IMR-90 (cell line): ENCODE measurements around the gene AGBL3. TPM values are rescaled to one million over a fixed set of nuclear protein-coding genes. Genes with fewer than 3 reads are reported as not detected.

Experiments used
- ATAC-seq: fragments of 200-7000 bp; cut with Tn5 transposase; 2 replicates; pipeline ENCODE4 v1.9.1; 2020; ENCODE audit warnings: low read depth, mild to moderate bottlenecking, moderate library complexity
- BruUV-seq: library from RNA; stranded (reverse); fragments of 400-500 nt; replicated peaks from 2 replicates; lab custom pipeline; 2021; lab: Mats Ljungman, UMichigan
- CTCF ChIA-PET: fragments of 300-600 bp; formaldehyde crosslinking; extraction: SDS; loops from one replicate; lab custom pipeline; 2021; ENCODE audit warnings: antibody characterized with exemption; lab: Yijun Ruan, JAX
- POLR2A ChIA-PET: fragments of 300-600 bp; sonication (Branson Sonifier 250); formaldehyde crosslinking; loops from one replicate; lab custom pipeline; 2022; ENCODE audit warnings: antibody characterized with exemption; ENCODE audit not compliant: unreplicated experiment; lab: Charles Lee
- DNase-seq: peaks from one replicate; pipeline ENCODE4 v3.0.0; 2013
- H2AFZ ChIP-seq: replicated peaks from 2 replicates; pipeline ENCODE3; 2013; ENCODE audit warnings: low read length, mild to moderate bottlenecking; ENCODE audit not compliant: poor library complexity
- H2AK5ac ChIP-seq: 2 replicates; pipeline ENCODE4 v1.6.1; 2013; ENCODE audit warnings: low read depth, low read length, inconsistent platforms
- H2AK9ac ChIP-seq: replicated peaks from 2 replicates; pipeline ENCODE3; 2013; ENCODE audit warnings: mild to moderate bottlenecking, low read depth, low read length, moderate library complexity; ENCODE audit not compliant: poor library complexity
- H2BK120ac ChIP-seq: 2 replicates; pipeline ENCODE4 v1.6.1; 2013; ENCODE audit warnings: low read depth, low read length, inconsistent platforms
- H2BK15ac ChIP-seq: 3 replicates; pipeline ENCODE4 v1.6.1; 2013; ENCODE audit warnings: low read depth, low read length, inconsistent platforms
- H2BK20ac ChIP-seq: 2 replicates; pipeline ENCODE4 v1.6.1; 2013; ENCODE audit warnings: low read depth, mild to moderate bottlenecking, inconsistent platforms, low read length, moderate library complexity
- H2BK5ac ChIP-seq: 2 replicates; pipeline ENCODE4 v1.6.1; 2013; ENCODE audit warnings: mild to moderate bottlenecking, low read depth, low read length, inconsistent platforms; ENCODE audit not compliant: poor library complexity, severe bottlenecking
- H3K14ac ChIP-seq: replicated peaks from 2 replicates; pipeline ENCODE4 v1.6.1; 2013; ENCODE audit warnings: low read depth, low read length, inconsistent platforms
- H3K18ac ChIP-seq: 2 replicates; pipeline ENCODE4 v1.6.1; 2013; ENCODE audit warnings: low read depth, low read length, control low read depth
- H3K23ac ChIP-seq: 2 replicates; pipeline ENCODE4 v1.6.1; 2013; ENCODE audit warnings: low read depth, low read length, inconsistent platforms
- H3K27ac ChIP-seq: 2 replicates; pipeline ENCODE4 v1.5.1; 2013; ENCODE audit warnings: mild to moderate bottlenecking, control low read depth, low read length; ENCODE audit not compliant: insufficient read depth
- H3K27me3 ChIP-seq: 2 replicates; pipeline ENCODE4 v1.6.1; 2013; ENCODE audit warnings: low read length; ENCODE audit not compliant: control insufficient read depth, insufficient read depth
- H3K36me3 ChIP-seq: 2 replicates; pipeline ENCODE4 v1.6.1; 2013; ENCODE audit warnings: low read length, mixed read lengths; ENCODE audit not compliant: control insufficient read depth, insufficient read depth
- H3K4ac ChIP-seq: 2 replicates; pipeline ENCODE4 v1.6.1; 2013; ENCODE audit warnings: low read depth, low read length, inconsistent platforms
- H3K4me1 ChIP-seq: 2 replicates; pipeline ENCODE4 v1.6.1; 2013; ENCODE audit warnings: low read length, mixed read lengths; ENCODE audit not compliant: control insufficient read depth, insufficient read depth
- H3K4me2 ChIP-seq: 2 replicates; pipeline ENCODE4 v1.6.1; 2013; ENCODE audit warnings: low read depth, mild to moderate bottlenecking, control low read depth, low read length, moderate library complexity
- H3K4me3 ChIP-seq: 2 replicates; pipeline ENCODE4 v1.5.1; 2013; ENCODE audit warnings: low read depth, mild to moderate bottlenecking, control low read depth, low read length, moderate library complexity; ENCODE audit not compliant: insufficient read depth
- H3K56ac ChIP-seq: 2 replicates; pipeline ENCODE4 v1.6.1; 2013; ENCODE audit warnings: low read length, inconsistent platforms; ENCODE audit not compliant: insufficient read depth; ENCODE audit errors: extremely low read depth
- H3K79me1 ChIP-seq, 2 experiments: 2 replicates each; pipeline ENCODE4 v1.6.1; 2013; ENCODE audit warnings: low read length in 2 of 2, inconsistent platforms in 1 of 2, low read depth in 1 of 2
- H3K9ac ChIP-seq: 2 replicates; pipeline ENCODE4 v1.6.1; 2013; ENCODE audit warnings: low read depth, low read length, control low read depth
- H3K9me1 ChIP-seq: 2 replicates; pipeline ENCODE4 v1.6.1; 2013; ENCODE audit warnings: low read length, inconsistent platforms; ENCODE audit not compliant: insufficient read depth
- H3K9me3 ChIP-seq: 2 replicates; pipeline ENCODE4 v1.6.1; 2013; ENCODE audit warnings: low read length; ENCODE audit not compliant: control insufficient read depth, insufficient read depth
- H4K20me1 ChIP-seq: 2 replicates; pipeline ENCODE4 v1.6.1; 2013; ENCODE audit warnings: low read length, inconsistent platforms; ENCODE audit not compliant: insufficient read depth
- H4K5ac ChIP-seq: 2 replicates; pipeline ENCODE4 v1.6.1; 2013; ENCODE audit warnings: mild to moderate bottlenecking, low read depth, low read length, control low read depth
- H4K8ac ChIP-seq, 2 experiments: 2 replicates each; pipeline ENCODE4 v1.6.1; 2013; ENCODE audit warnings: low read depth in 2 of 2, low read length in 2 of 2, control low read depth in 1 of 2, inconsistent platforms in 1 of 2
- H4K91ac ChIP-seq: 2 replicates; pipeline ENCODE4 v1.6.1; 2013; ENCODE audit warnings: low read depth, low read length, inconsistent platforms; ENCODE audit not compliant: insufficient read depth
- BHLHE40 ChIP-seq: fragments of 150-350 bp; IDR thresholded peaks from 2 replicates; pipeline ENCODE4 v1.6.1; 2016; ENCODE audit warnings: mild to moderate bottlenecking, low read depth, low read length
- NFE2L2 ChIP-seq: fragments of 150-350 bp; IDR thresholded peaks from 2 replicates; pipeline ENCODE4 v1.6.1; 2016; ENCODE audit warnings: low read depth, mild to moderate bottlenecking, low read length
- RAD21 ChIP-seq: IDR thresholded peaks from 2 replicates; pipeline ENCODE4 v1.6.1; 2012; ENCODE audit warnings: low read length, improper control_type of control experiment
- RCOR1 ChIP-seq: IDR thresholded peaks from 2 replicates; pipeline ENCODE4 v1.6.1; 2012; ENCODE audit warnings: mild to moderate bottlenecking, low read length, improper control_type of control experiment; ENCODE audit not compliant: insufficient replicate concordance
- RFX5 ChIP-seq: IDR thresholded peaks from 2 replicates; pipeline ENCODE4 v1.8.0; 2012; ENCODE audit warnings: low read depth, mild to moderate bottlenecking, low read length, moderate library complexity
- SMC3 ChIP-seq: fragments of 150-350 bp; IDR thresholded peaks from 2 replicates; pipeline ENCODE4 v1.6.1; 2016; ENCODE audit warnings: low read depth, mild to moderate bottlenecking, antibody characterized with exemption, low read length, moderate library complexity
- WGBS, 2 experiments: methylation state at CpG; one replicate each; pipeline versions ENCODE4 v1.1.5 to v1.1.7; 2013; ENCODE audit warnings: missing lambda C conversion rate in 2 of 2; ENCODE audit not compliant: insufficient read length in 1 of 2; ENCODE audit errors: extremely low coverage in 2 of 2; 5-methylcytosine and 5-hydroxymethylcytosine counted together
- dilution Hi-C: fragments of 300-500 bp; cut with HindIII; formaldehyde crosslinking; loops from one replicate; pipeline ENCODE4 v1.14.3; 2018; ENCODE audit warnings: low sequenced_read_pairs; ENCODE audit not compliant: unreplicated experiment
- in situ Hi-C: fragments of 300-500 bp; cut with MboI; formaldehyde crosslinking; loops from 3 replicates; pipeline ENCODE4 v1.14.3; 2019; ENCODE audit warnings: low sequenced_read_pairs, inconsistent platforms, mixed read lengths
- intact Hi-C: fragments of 100-400 bp; cut with micrococcal nuclease; formaldehyde crosslinking; loops from 2 replicates; pipeline ENCODE4 v1.10.0; 2022
- polyA plus RNA-seq, 3 experiments: library from polyadenylated mRNA; depleted of rRNA; stranded (reverse); fragments of >200 nt; gene quantifications; 2 replicates each; pipeline ENCODE4 v1.2.3, GENCODE V29; 2012; ENCODE audit warnings: low replicate concordance in 1 of 3
- total RNA-seq: library from RNA; depleted of rRNA; stranded (reverse); fragments of >200 nt; gene quantifications from 2 replicates; pipeline ENCODE4 v1.2.3, GENCODE V29; 2012
- TF ChIP-seq, protein P1 (sequence below): fragments of 150-350 bp; IDR thresholded peaks from 2 replicates; pipeline ENCODE4 v1.6.1; 2017; ENCODE audit warnings: mild to moderate bottlenecking, antibody characterized with exemption, low read length, low read depth
- TF ChIP-seq, protein P2 (sequence below): fragments of 150-350 bp; IDR thresholded peaks from 2 replicates; pipeline ENCODE4 v1.6.1; 2016; ENCODE audit warnings: low read depth, mild to moderate bottlenecking, low read length, moderate library complexity, borderline replicate concordance

Gene AGBL3
- total and polyA plus RNA-seq, 2 of the 4 experiments (the other 2 are of a cell fraction), result 0.18 to 0.65 TPM

DNA sequence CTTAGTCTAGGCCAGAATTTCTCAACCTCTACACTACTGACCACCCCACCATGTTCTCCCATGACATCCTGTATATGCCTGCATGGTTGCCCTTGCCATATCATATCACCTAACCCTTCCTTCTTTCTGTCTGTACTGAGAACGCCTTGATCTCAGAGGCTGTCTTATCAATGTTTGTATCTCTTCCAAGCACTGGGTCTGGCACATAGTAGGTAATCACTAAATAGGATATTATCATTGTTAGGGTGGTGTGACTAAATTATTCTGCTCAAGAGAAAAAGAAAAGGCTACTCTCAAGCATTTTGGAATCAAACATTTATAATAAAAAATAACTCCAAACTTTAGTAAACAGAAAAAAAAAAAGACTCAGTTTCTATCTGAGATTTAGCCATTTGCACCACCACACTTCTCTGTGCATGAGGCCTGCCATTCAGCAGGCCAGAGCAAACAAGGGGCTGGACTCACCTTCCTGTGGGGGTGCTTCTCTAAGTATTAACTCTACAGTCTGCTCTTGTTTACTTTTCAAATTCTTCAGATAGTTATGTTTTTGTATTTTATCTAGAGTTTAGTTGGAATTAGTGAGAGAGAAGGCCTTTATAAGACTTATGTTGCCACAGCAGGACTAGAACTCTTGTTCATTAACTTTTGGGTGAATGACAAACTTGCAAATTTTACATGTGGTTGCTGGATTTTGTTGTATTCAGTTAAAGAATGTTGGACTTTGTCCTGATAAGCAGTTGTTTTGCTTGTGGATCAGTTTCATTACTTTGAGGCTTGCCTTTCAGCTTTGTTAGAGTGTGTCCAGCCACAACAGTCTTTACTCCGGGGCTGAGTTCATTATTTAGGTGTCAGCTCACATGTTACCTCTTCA is 5.4 kb downstream of the AGBL3 start:
- POLR2A ChIA-PET, result interaction anchor here (0.6 kb wide), 1 partner anchor 10 kb away, joined by 3 read pairs; no protein-coding TSS in a partner anchor
- no peak overlapping the region for H3K23ac ChIP-seq
- no peak overlapping the region for H3K9ac ChIP-seq
- in situ Hi-C loops (no loop called here), intact Hi-C loops (no loop called here), dilution Hi-C loops (no loop called here)
- no peak overlapping the region for H2AFZ ChIP-seq
- H3K79me1 ChIP-seq, result peaks cover 4 to 8% of the 10 kb centered on the region in 2 experiments
- H4K91ac ChIP-seq, result no peak overlapping the region
- peaks cover 6% of the 10 kb centered on the region for H3K4me1 ChIP-seq
- DNase-seq (no peak), ATAC-seq (peak; percentile 74)
- no peak overlapping the region for H3K56ac ChIP-seq
- no peak overlapping the region for H3K4me2 ChIP-seq
- no peak overlapping the region for H2AK9ac ChIP-seq
- no peak overlapping the region for H3K14ac ChIP-seq
- H2BK20ac ChIP-seq, result 0 out of 2 replicates have a peak overlapping the region, but pooled peaks have one; percentile 40
- TF ChIP-seq SMC3, result no peak
- TF ChIP-seq RAD21, result no peak
- TF ChIP-seq BHLHE40, result no peak
- no peak for TF ChIP-seq RCOR1
- TF ChIP-seq, protein P1, sequence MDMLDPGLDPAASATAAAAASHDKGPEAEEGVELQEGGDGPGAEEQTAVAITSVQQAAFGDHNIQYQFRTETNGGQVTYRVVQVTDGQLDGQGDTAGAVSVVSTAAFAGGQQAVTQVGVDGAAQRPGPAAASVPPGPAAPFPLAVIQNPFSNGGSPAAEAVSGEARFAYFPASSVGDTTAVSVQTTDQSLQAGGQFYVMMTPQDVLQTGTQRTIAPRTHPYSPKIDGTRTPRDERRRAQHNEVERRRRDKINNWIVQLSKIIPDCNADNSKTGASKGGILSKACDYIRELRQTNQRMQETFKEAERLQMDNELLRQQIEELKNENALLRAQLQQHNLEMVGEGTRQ, result no peak
- TF ChIP-seq RFX5, result no peak
- TF ChIP-seq NFE2L2, result no peak
- TF ChIP-seq, protein P2, sequence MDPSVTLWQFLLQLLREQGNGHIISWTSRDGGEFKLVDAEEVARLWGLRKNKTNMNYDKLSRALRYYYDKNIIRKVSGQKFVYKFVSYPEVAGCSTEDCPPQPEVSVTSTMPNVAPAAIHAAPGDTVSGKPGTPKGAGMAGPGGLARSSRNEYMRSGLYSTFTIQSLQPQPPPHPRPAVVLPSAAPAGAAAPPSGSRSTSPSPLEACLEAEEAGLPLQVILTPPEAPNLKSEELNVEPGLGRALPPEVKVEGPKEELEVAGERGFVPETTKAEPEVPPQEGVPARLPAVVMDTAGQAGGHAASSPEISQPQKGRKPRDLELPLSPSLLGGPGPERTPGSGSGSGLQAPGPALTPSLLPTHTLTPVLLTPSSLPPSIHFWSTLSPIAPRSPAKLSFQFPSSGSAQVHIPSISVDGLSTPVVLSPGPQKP, result no peak
- no peak overlapping the region for H4K5ac ChIP-seq
- no peak overlapping the region for H2BK120ac ChIP-seq
- no peak overlapping the region for H3K27ac ChIP-seq
- H4K8ac ChIP-seq, result 0 out of 4 replicates have a peak overlapping the region, but pooled peaks of 1 of the 2 experiments have one; percentile 29
- no peaks in the 10 kb centered on the region for H4K20me1 ChIP-seq
- no CpG with 5 or more reads among the region's 2 CpGs for WGBS, 2 experiments
- peak overlapping the region; percentile 12 for H2BK5ac ChIP-seq
- 0 out of 3 replicates have a peak overlapping the region, but pooled peaks have one; percentile 20 for H2BK15ac ChIP-seq
- no peaks in the 10 kb centered on the region for H3K27me3 ChIP-seq
- BruUV-seq, result no TSS peak
- H3K9me3 ChIP-seq, result no peaks in the 10 kb centered on the region
- CTCF ChIA-PET, result no interaction called here
- H3K4ac ChIP-seq, result no peak overlapping the region
- H3K9me1 ChIP-seq, result peaks cover 8% of the 10 kb centered on the region; the same call in 1 of the 2 replicates
- H3K36me3 ChIP-seq, result peaks cover 2% of the 10 kb centered on the region; the same call in 1 of the 2 replicates
- peak overlapping the region; percentile 44; the same call in 1 of the 2 replicates for H3K18ac ChIP-seq
- H2AK5ac ChIP-seq, result no peak overlapping the region
- no peak overlapping the region for H3K4me3 ChIP-seq
